Breast epithelium (tissue), 3 donors: Measurements from ENCODE around the gene PLXNB2.

Source experiments
- POLR2A ChIP-seq: fragments of 450-650 bp; IDR thresholded peaks from one replicate; pipeline ENCODE4 v1.6.1; 2016; ENCODE audit warnings: antibody characterized with exemption, mild to moderate bottlenecking, moderate library complexity
- POLR2AphosphoS5 ChIP-seq, 3 donors: sonication (generic); formaldehyde crosslinking; IDR thresholded peaks; one replicate each; pipeline ENCODE4 v1.6.1; 2017; ENCODE audit warnings: antibody characterized with exemption in 3 of 3
- TF ChIP-seq, protein P1 (sequence below), 3 donors: fragments of 450-650 bp; IDR thresholded peaks; one replicate each; pipeline ENCODE4 v1.5.1; 2016 to 2017; ENCODE audit warnings: antibody characterized with exemption in 3 of 3, mild to moderate bottlenecking in 3 of 3, moderate library complexity in 3 of 3

DNA sequence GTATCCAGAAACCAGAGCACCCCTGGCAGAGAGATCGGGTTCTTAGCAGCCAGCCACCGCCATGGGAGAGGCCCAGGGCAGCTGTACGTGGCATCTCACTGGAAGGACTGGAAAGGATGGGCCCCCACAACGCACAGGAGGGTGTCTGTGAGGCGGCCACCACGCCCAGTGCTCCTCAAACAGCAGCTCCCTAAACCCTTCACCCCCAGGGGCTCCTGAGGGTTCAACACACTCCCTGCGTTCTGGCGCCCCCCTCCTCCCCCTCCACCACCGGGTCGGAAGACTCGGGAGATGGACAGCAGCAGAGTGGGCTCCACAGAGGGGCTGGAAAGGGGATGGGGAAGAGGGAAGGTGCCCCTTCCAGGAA lies 47.0 kb downstream of the PLXNB2 start:
- TF ChIP-seq POLR2A (no peak), POLR2AphosphoS5 (IDR thresholded peaks at IDR 0.05) (no peak)
- TF ChIP-seq, protein P1, sequence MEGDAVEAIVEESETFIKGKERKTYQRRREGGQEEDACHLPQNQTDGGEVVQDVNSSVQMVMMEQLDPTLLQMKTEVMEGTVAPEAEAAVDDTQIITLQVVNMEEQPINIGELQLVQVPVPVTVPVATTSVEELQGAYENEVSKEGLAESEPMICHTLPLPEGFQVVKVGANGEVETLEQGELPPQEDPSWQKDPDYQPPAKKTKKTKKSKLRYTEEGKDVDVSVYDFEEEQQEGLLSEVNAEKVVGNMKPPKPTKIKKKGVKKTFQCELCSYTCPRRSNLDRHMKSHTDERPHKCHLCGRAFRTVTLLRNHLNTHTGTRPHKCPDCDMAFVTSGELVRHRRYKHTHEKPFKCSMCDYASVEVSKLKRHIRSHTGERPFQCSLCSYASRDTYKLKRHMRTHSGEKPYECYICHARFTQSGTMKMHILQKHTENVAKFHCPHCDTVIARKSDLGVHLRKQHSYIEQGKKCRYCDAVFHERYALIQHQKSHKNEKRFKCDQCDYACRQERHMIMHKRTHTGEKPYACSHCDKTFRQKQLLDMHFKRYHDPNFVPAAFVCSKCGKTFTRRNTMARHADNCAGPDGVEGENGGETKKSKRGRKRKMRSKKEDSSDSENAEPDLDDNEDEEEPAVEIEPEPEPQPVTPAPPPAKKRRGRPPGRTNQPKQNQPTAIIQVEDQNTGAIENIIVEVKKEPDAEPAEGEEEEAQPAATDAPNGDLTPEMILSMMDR (IDR thresholded peaks at IDR 0.05): no peak
